Measurements from ENCODE around the gene WRNIP1.

DNA sequence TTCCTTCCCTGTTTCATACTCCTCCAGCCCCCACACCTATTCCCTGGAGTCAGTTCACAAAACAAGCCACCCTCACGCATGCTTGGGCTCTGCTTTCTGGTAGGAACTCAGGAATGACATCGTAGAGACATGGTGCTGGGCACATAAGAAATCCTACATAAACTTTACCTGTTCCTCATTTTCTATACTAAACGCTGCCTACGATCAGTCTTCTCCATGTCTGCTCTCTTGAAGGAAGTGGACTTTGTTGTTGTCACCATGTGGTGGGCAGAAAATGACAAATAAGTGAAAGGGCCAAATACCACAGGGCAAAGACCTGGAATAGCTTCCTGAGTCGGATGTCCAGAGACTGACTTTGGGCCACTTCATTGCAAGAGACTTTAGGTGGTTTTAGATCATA, 24.6 kb upstream of the WRNIP1 start:
- TF ChIP-seq CTCF (IDR thresholded peaks at IDR 0.05) (no peak), POLR2AphosphoS5 (IDR thresholded peaks at IDR 0.05) (no peak), POLR2A (IDR thresholded peaks at IDR 0.05) (no peak)
